GM12801 (cell line): ENCODE data around the gene IGF2BP2.

Experiments used
- CTCF ChIP-seq: IDR thresholded peaks from one replicate; pipeline ENCODE4 v1.5.1; 2011; ENCODE audit warnings: control low read depth; ENCODE audit not compliant: insufficient read length; ENCODE audit errors: extremely low read depth

Gene IGF2BP2

GRCh38 chr3:185709251-185709955 is 115.4 kb downstream of the IGF2BP2 start:
- TF ChIP-seq CTCF: no peak

GRCh38 chr3:185708392-185708791 is 116.5 kb downstream of the IGF2BP2 start:
- no peak for TF ChIP-seq CTCF

GRCh38 chr3:185705498-185705897 is 119.3 kb downstream of the IGF2BP2 start:
- no peak for TF ChIP-seq CTCF

GRCh38 chr3:185702262-185703225 is 122.3 kb downstream of the IGF2BP2 start:
- no peak for TF ChIP-seq CTCF

GRCh38 chr3:185701611-185702261 is 123.1 kb downstream of the IGF2BP2 start:
- no peak for TF ChIP-seq CTCF

GRCh38 chr3:185699927-185700326 is 124.9 kb downstream of the IGF2BP2 start:
- TF ChIP-seq CTCF: no peak

GRCh38 chr3:185696039-185696438 is 128.8 kb downstream of the IGF2BP2 start:
- TF ChIP-seq CTCF: no peak
